Ovary (tissue), 9 donors: ENCODE measurements around the gene SLC39A2. TPM values are rescaled to one million over a fixed set of nuclear protein-coding genes. Genes with fewer than 3 reads are reported as not detected.

Experiments
- DNase-seq, 5 donors: peaks; one replicate each; pipeline ENCODE4 v3.0.0-alpha.2; 2019 to 2020
- H3K27ac ChIP-seq, 2 donors: fragments of 200-600 bp; one replicate each; pipeline versions ENCODE4 v1.5.1 to v1.8.0; 2019 to 2022
- H3K27me3 ChIP-seq: fragments of 200-600 bp; one replicate; pipeline ENCODE4 v1.8.0; 2022
- H3K36me3 ChIP-seq: fragments of 200-600 bp; sonication (generic); one replicate; pipeline ENCODE4 v1.5.1; 2019
- H3K4me1 ChIP-seq: one replicate; pipeline ENCODE4 v1.8.1; 2013; ENCODE audit warnings: mild to moderate bottlenecking, moderate library complexity; ENCODE audit not compliant: insufficient read depth
- H3K4me3 ChIP-seq: fragments of 200-600 bp; sonication (generic); one replicate; pipeline ENCODE4 v1.5.1; 2017
- H3K9me3 ChIP-seq, 2 donors: fragments of 200-600 bp in 1 of 2; sonication (generic) in 1 of 2; one replicate each; pipeline versions ENCODE4 v1.5.1 to v1.8.1; 2013 to 2019; ENCODE audit warnings: mild to moderate bottlenecking in 1 of 2, moderate library complexity in 1 of 2
- CTCF ChIP-seq, 3 donors: fragments of 450-650 bp in 2 of 3; fragments of 200-600 bp in 1 of 3; IDR thresholded peaks; one replicate each; pipeline versions ENCODE4 v1.5.1 to v1.8.0; 2016 to 2022; ENCODE audit warnings: antibody characterized with exemption in 3 of 3, mild to moderate bottlenecking in 1 of 3
- EP300 ChIP-seq: sonication (generic); formaldehyde crosslinking; IDR thresholded peaks from one replicate; pipeline ENCODE4 v1.6.1; 2017; ENCODE audit warnings: antibody characterized with exemption
- POLR2A ChIP-seq: fragments of 450-650 bp; IDR thresholded peaks from one replicate; pipeline ENCODE4 v1.6.1; 2017; ENCODE audit warnings: antibody characterized with exemption, mild to moderate bottlenecking, moderate library complexity
- WGBS, 3 donors: extraction: QIAGEN DNeasy Blood & Tissue Kit in 1 of 3; methylation state at CpG; one replicate each; pipeline versions ENCODE4 v1.1.5 to v1.1.7; 2013 to 2017; 5-methylcytosine and 5-hydroxymethylcytosine counted together
- intact Hi-C, 4 donors: fragments of 100-400 bp; cut with DNase I; formaldehyde crosslinking; loops; one replicate each; pipeline versions ENCODE4 v1.11.0 to v1.15.1; 2022 to 2023
- polyA plus RNA-seq, 2 donors: library from polyadenylated mRNA; stranded (reverse); fragments of 200-250 nt in 1 of 2; fragments of 350-450 nt in 1 of 2; fragmentation: Illumina TruSeq in 1 of 2; extraction: RNeasy Lipid Tissue Mini Kit (QIAGEN cat#74804) in 1 of 2; gene quantifications; one replicate each; pipeline ENCODE4 v1.2.3, GENCODE V29; 2013 to 2014
- total RNA-seq, 7 donors: library from RNA; depleted of rRNA in 2 of 7; stranded (reverse); fragments of >200 nt in 2 of 7; fragmentation: NEBNext Ultra II Directional in 3 of 7; extraction: Animal tissue kit (Norgen Biotek cat#: 25700) in 3 of 7; gene quantifications; one replicate each; pipeline versions ENCODE4 v1.1.0 to v1.2.4, GENCODE V29; 2016 to 2023
- donor health status: DM: no; HTN: no; CAD: no; lungs with moderate emphysema.
- donor health status: DM: no; HTN: no; CAD: no.
- donor health status: Bipolar disorder and iron deficiency.
- donor health status: DM: yes; HTN: yes; CAD: no.
- donor health status: DM: no; HTN: no; CAD: no.
- donor health status: DM: yes; HTN: yes; CAD: no.

Gene SLC39A2
- total and polyA plus RNA-seq, 9 donors = 0.28 to 0.30 TPM; not detected in 7

DNA sequence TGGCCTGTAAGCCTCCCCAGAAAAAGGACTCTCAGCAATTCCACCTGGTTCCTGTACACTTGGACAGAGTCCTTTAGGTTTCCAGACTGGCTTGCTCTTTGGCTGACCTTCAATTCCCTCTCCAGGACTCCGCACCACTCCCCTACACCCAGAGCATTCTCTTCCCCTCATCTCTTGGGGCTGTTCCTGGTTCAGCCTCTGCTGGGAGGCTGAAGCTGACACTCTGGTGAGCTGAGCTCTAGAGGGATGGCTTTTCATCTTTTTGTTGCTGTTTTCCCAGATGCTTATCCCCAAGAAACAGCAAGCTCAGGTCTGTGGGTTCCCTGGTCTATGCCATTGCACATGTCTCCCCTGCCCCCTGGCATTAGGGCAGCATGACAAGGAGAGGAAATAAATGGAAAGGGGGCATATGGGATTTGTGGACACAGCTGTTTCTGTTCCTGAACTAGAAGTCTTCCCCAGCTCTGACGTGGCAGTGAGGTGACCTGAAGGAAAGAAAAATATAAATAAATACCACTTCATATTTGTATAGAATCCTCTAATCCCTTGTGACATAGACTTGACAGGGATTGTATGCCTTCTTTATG is 44.4 kb downstream of the SLC39A2 start:
- no peaks in the 10 kb centered on the region for H3K9me3 ChIP-seq
- H3K27ac ChIP-seq = no peak overlapping the region
- H3K4me3 ChIP-seq = no peak overlapping the region
- WGBS, 3 donors = 26 to 33% (median 32%) methylated on average over 2 of the region's 2 CpGs
- intact Hi-C loops = loop anchor here in 1 of 4 donors (10.0 kb wide), 1 partner anchor 49 kb away; the partner anchor contains the start of gene SLC39A2
- no peaks in the 10 kb centered on the region for H3K27me3 ChIP-seq
- TF ChIP-seq CTCF (IDR thresholded peaks at IDR 0.05) (no peak), EP300 (no peak), POLR2A (no peak)
- peaks cover 7% of the 10 kb centered on the region for H3K4me1 ChIP-seq
- no peak for DNase-seq
- no peaks in the 10 kb centered on the region for H3K36me3 ChIP-seq

DNA sequence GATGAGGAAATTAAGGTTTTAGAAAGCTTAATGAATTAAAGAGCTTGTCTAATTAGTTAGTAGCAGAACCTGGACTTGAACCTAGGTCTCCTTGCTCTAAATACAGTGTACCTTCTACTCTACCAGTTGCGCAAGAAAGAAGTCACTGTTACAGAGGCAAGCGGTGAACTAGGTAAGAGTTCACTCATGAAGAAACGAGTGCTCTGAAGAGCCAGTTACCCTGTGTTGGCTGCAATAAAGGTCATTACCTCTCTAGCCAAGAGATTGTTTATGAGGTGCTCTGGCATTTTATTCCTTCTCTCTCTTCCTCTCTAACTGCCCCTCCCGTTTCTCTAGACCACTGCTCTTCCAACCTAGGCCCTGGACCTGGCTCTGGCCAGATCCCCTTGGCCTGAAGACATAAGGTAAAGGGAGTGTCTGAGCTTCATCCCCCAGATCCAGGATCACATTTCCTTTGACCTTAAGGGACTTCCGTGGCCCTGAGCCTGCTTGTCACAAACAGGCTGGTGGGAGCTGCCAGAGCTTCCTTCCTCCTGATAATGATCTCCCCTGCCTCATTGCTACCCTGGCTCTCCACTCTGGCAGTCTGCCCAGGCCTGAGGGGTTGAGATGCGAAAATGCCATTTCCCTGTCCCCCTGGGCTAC is 45.0 kb downstream of the SLC39A2 start:
- no peak for DNase-seq
- no peak for TF ChIP-seq CTCF (IDR thresholded peaks at IDR 0.05)
- no peak for TF ChIP-seq EP300
- no peak for TF ChIP-seq POLR2A
- intact Hi-C loops = loop anchor here in 1 of 4 donors (10.0 kb wide), 1 partner anchor 49 kb away; the partner anchor contains the start of gene SLC39A2

GRCh38 chr14:21047378-21047781 is 48.3 kb downstream of the SLC39A2 start:
- no peak overlapping the region for H3K27ac ChIP-seq
- TF ChIP-seq CTCF (IDR thresholded peaks at IDR 0.05) (no peak), EP300 (no peak), POLR2A (no peak)
- no peaks in the 10 kb centered on the region for H3K36me3 ChIP-seq
- H3K27me3 ChIP-seq = no peaks in the 10 kb centered on the region
- no peak overlapping the region for H3K4me3 ChIP-seq
- no peak for DNase-seq
- H3K4me1 ChIP-seq = peaks cover 3% of the 10 kb centered on the region
- intact Hi-C loops = loop anchor here in 1 of 4 donors (10.0 kb wide), 1 partner anchor 53 kb away; the partner anchor contains the start of gene SLC39A2
- WGBS, 3 donors = 64 to 80% (median 79%) methylated on average over 2 of the region's 2 CpGs
- H3K9me3 ChIP-seq = no peaks in the 10 kb centered on the region

More for the DNA sequence above, 45.0 kb downstream of the SLC39A2 start:
- no peak overlapping the region for H3K4me3 ChIP-seq
- 53 to 61% (median 55%) methylated on average over 6 of the region's 6 CpGs for WGBS, 3 donors
- no peaks in the 10 kb centered on the region for H3K36me3 ChIP-seq
- no peaks in the 10 kb centered on the region for H3K27me3 ChIP-seq
- no peaks in the 10 kb centered on the region for H3K9me3 ChIP-seq
- H3K27ac ChIP-seq = no peak overlapping the region
- peaks cover 7% of the 10 kb centered on the region for H3K4me1 ChIP-seq

- H3K4me3 ChIP-seq = no peak overlapping the region
- H3K4me1 ChIP-seq = peaks cover 3% of the 10 kb centered on the region
- DNase-seq = no peak
- WGBS, 3 donors = 41 to 47% (median 45%) methylated on average over 2 of the region's 2 CpGs
- H3K27me3 ChIP-seq = no peaks in the 10 kb centered on the region
- no peak overlapping the region for H3K27ac ChIP-seq
- intact Hi-C loops = loop anchor here in 1 of 4 donors (10.0 kb wide), 1 partner anchor 54 kb away; the partner anchor contains the start of gene SLC39A2
- TF ChIP-seq EP300 (no peak), POLR2A (no peak), CTCF (IDR thresholded peaks at IDR 0.05) (no peak)
- no peaks in the 10 kb centered on the region for H3K9me3 ChIP-seq
- no peaks in the 10 kb centered on the region for H3K36me3 ChIP-seq
Measured at GRCh38 chr14:21048638-21049037, 49.5 kb downstream of the SLC39A2 start.
